Left lung (tissue), 10 donors: Measurements from ENCODE around the gene TMEM107. TPM values are rescaled to one million over a fixed set of nuclear protein-coding genes. Genes with fewer than 3 reads are reported as not detected.
A peak's percentile ranks its signal among the peaks of the same experiment; 100 is the strongest.
"Not testable (repeated sequence)": the region's sequence is repeated elsewhere in the genome, so short reads cannot be mapped to it uniquely, and the experiment has no call there.

ENCODE experiments used
- ATAC-seq: fragments of 200-7000 bp; cut with Tn5 transposase; one replicate; pipeline ENCODE4 v1.9.1; 2020; ENCODE audit warnings: moderate library complexity
- DNase-seq, 4 donors: peaks; one replicate each; pipeline ENCODE4 v3.0.0-alpha.2; 2013 to 2020
- H3K27ac ChIP-seq, 2 donors: fragments of 200-600 bp; sonication (generic) in 1 of 2; one replicate each; pipeline versions ENCODE4 v1.5.0 to v1.8.0; 2020 to 2021
- H3K27me3 ChIP-seq, 2 donors: fragments of 200-600 bp; sonication (generic) in 1 of 2; one replicate each; pipeline versions ENCODE4 v1.5.0 to v1.8.0; 2020 to 2021
- H3K36me3 ChIP-seq, 2 donors: fragments of 200-600 bp; sonication (generic) in 1 of 2; one replicate each; pipeline versions ENCODE4 v1.5.0 to v1.8.0; 2020 to 2021
- H3K4me1 ChIP-seq, 2 donors: fragments of 200-600 bp; one replicate each; pipeline ENCODE4 v1.8.0; 2021
- H3K4me3 ChIP-seq, 2 donors: fragments of 200-600 bp; sonication (generic) in 1 of 2; one replicate each; pipeline versions ENCODE4 v1.5.0 to v1.8.0; 2020 to 2021; ENCODE audit warnings: mild to moderate bottlenecking in 1 of 2
- H3K9me3 ChIP-seq, 2 donors: fragments of 200-600 bp; sonication (generic) in 1 of 2; one replicate each; pipeline versions ENCODE4 v1.5.0 to v1.8.0; 2020 to 2021
- intact Hi-C, 2 donors: fragments of 100-400 bp; cut with DNase I; formaldehyde crosslinking; loops; one replicate each; pipeline versions ENCODE4 v1.11.2 to v1.14.2; 2022
- polyA plus RNA-seq, 6 donors: library from polyadenylated mRNA; unstranded; fragments of 120-200 nt; gene quantifications; one replicate each; pipeline ENCODE4 v1.2.1, GENCODE V29; 2013; ENCODE audit not compliant: insufficient read length in 6 of 6
- total RNA-seq, 2 donors: library from RNA; stranded (reverse); fragmentation: NEBNext Ultra II Directional; extraction: Animal tissue kit (Norgen Biotek cat#: 25700); gene quantifications; one replicate each; pipeline ENCODE4 v1.2.1, GENCODE V29; 2021
- TF ChIP-seq, protein P1 (sequence below), 2 donors: fragments of 200-600 bp; sonication (generic) in 1 of 2; IDR thresholded peaks; one replicate each; pipeline versions ENCODE4 v1.5.0 to v1.8.0; 2021; ENCODE audit warnings: antibody characterized with exemption in 2 of 2
- donor health status: DM: no; HTN: yes; CAD: no.
- donor health status: DM: no; HTN: no; CAD: no.

TMEM107 gene
- total and polyA plus RNA-seq, 8 donors: 15.0 to 21.0 (median 18.5) TPM

DNA sequence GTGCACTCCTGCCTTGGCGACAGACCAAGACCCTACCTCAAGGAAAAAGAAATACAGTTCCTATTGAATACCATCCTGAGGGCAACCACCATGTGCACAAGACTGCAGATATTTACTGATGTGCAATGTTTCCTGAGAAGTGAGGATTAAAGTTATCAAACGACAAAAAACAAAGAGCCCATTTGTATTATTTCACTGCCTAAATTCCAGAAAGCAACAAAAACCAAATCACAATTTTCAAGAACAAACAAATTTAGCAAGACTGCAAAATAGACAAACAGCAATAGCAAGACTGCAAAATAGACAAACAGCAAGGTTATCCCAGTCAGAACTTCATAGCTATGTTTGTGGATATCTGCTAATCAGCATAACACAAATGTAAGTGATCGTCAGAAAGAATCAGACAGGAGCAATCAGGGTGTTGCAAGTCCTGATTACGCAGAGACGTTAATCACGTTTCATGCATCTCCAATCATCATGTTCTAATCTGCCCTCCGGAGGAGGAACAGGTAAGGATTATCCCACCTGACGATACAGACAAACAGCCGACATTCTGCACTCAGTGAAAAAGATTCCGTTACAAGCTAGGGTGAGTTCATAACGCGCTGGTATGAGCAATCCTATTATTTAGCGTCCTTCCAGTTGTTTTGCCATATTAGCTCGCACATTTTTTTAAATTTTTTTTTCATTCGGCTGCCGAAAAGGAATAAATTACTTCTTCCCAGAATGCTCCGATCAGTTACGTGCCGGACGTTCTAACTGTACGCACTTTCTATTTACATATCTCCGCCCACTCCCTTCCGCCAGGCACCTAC lies 2.9 kb downstream of the TMEM107 start:
- peak overlapping the region; percentile 21 to 32 for H3K4me3 ChIP-seq
- TF ChIP-seq, protein P1, sequence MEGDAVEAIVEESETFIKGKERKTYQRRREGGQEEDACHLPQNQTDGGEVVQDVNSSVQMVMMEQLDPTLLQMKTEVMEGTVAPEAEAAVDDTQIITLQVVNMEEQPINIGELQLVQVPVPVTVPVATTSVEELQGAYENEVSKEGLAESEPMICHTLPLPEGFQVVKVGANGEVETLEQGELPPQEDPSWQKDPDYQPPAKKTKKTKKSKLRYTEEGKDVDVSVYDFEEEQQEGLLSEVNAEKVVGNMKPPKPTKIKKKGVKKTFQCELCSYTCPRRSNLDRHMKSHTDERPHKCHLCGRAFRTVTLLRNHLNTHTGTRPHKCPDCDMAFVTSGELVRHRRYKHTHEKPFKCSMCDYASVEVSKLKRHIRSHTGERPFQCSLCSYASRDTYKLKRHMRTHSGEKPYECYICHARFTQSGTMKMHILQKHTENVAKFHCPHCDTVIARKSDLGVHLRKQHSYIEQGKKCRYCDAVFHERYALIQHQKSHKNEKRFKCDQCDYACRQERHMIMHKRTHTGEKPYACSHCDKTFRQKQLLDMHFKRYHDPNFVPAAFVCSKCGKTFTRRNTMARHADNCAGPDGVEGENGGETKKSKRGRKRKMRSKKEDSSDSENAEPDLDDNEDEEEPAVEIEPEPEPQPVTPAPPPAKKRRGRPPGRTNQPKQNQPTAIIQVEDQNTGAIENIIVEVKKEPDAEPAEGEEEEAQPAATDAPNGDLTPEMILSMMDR (IDR thresholded peaks at IDR 0.05): no peak
- H3K27ac ChIP-seq: peak overlapping the region; percentile 90 to 93
- no peaks in the 10 kb centered on the region for H3K9me3 ChIP-seq
- intact Hi-C loops: no loop called here
- H3K27me3 ChIP-seq: no peaks in the 10 kb centered on the region
- DNase-seq: peak in 3 of 4 donors; percentile 81 to 94 (median 90)
- peaks cover 15 to 35% of the 10 kb centered on the region in 2 donors for H3K4me1 ChIP-seq
- ATAC-seq: peak; percentile 90
- H3K36me3 ChIP-seq: no peaks in the 10 kb centered on the region

DNA sequence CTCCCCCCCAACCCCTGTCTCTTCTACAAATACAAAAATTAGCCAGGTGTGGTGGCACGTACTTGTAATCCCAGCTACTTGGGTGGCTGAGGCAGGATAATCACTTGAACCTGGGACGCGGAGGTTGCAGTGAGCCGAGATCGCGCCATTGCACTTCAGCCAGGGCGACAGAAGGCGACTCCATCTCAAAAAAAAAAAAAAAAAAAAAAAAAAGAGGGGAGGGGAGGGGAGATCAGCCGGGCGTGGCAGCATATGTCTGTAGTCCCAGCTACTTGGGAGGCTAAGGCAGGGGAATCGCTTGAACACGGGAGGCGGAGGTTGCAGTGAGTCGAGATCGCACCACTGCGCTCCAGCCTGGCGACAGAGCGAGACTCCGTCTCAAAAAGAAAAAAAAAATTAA lies 6.0 kb downstream of the TMEM107 start:
- H3K27me3 ChIP-seq, ATAC-seq, H3K4me3 ChIP-seq, intact Hi-C loops, H3K27ac ChIP-seq, H3K9me3 ChIP-seq, DNase-seq, H3K36me3 ChIP-seq: not testable (repeated sequence)
- peaks cover 0 to 21% of the 10 kb centered on the region in 2 donors for H3K4me1 ChIP-seq

DNA sequence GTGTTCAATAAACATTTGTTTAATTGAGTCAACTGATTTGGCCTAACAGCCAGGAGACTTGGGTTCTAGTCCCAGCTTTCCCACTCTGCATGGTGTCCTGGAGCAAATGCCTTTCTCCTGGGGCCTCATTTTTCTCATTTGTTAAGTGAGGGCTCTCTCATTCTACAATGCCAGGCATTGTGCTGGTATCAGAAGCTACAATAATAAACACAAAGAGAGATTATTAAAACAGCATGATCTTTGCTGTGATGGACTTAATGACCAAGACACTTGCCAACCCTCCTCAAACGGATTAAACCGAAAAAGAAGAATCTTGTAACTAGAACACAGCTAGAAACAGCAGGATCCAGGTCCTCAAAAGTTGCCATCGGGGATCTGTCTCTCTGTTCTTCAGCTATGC lies 8.7 kb downstream of the TMEM107 start:
- intact Hi-C loops: no loop called here
- Histone ChIP-seq H3K4me1 (peaks cover 15 to 25% of the 10 kb centered on the region in 2 donors), H3K36me3 (no peaks in the 10 kb centered on the region), H3K9me3 (no peaks in the 10 kb centered on the region), H3K27ac (no peak overlapping the region), H3K4me3 (no peak overlapping the region), H3K27me3 (no peaks in the 10 kb centered on the region)
- TF ChIP-seq, protein P1 (IDR thresholded peaks at IDR 0.05): no peak
- ATAC-seq (no peak), DNase-seq (no peak)

DNA sequence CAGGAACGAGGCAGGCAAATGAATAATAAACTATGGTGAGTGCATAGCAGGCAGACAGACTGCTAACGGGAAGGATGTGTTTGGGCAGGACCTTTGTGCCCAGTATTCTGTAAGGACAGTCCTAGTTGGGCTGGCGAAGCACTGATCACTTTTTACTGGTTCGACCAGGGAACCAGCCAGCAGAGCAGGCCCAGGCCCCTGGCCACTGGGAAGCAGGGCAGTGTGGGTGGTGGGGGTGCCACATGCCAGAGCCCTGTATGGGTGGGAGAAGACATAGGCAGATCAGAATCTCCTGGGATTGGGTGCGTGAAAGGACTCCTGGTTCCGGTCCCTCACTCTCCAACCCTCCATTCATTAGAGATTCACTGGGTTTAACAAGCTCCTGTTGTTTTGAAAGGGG lies 9.4 kb downstream of the TMEM107 start:
- DNase-seq (no peak), ATAC-seq (no peak)
- Histone ChIP-seq H3K4me1 (peaks cover 20 to 26% of the 10 kb centered on the region in 2 donors), H3K36me3 (peaks cover 0 to under 1% of the 10 kb centered on the region in 2 donors), H3K27ac (no peak overlapping the region), H3K27me3 (no peaks in the 10 kb centered on the region), H3K4me3 (no peak overlapping the region), H3K9me3 (no peaks in the 10 kb centered on the region)
- intact Hi-C loops: no loop called here
- TF ChIP-seq, protein P1 (IDR thresholded peaks at IDR 0.05): no peak

DNA sequence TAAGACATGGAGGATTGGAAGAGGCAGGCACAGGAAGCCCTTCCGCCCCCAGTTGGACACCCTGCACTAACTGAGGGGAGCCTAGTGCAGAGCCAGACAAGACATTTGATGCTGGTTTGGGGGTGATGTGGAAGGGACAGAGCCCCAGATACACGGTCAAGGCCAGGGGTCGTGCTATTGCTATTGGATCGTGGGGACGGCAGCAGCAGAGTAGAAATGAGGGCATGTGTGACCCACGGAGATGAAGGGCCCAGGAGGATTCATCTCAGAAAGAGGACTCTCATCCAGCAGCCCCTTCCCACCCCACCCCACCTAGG lies 11.4 kb downstream of the TMEM107 start:
- Histone ChIP-seq H3K4me1 (peaks cover 28 to 44% of the 10 kb centered on the region in 2 donors), H3K9me3 (no peaks in the 10 kb centered on the region), H3K27ac (peak overlapping the region; percentile 92 to 95), H3K4me3 (no peak overlapping the region), H3K36me3 (peaks cover 0 to 16% of the 10 kb centered on the region in 2 donors), H3K27me3 (no peaks in the 10 kb centered on the region)
- DNase-seq (no peak), ATAC-seq (no peak)
- TF ChIP-seq, protein P1 (IDR thresholded peaks at IDR 0.05): no peak
- intact Hi-C loops: no loop called here
